Skeletal muscle tissue (tissue), 4 donors: ENCODE measurements around the gene RBM24. TPM values are rescaled to one million over a fixed set of nuclear protein-coding genes. Genes with fewer than 3 reads are reported as not detected.
A peak's percentile ranks its signal among the peaks of the same experiment; 100 is the strongest.
"Not testable (repeated sequence)": the region's sequence is repeated elsewhere in the genome, so short reads cannot be mapped to it uniquely, and the experiment has no call there.

Experiments
- H3K27ac ChIP-seq: one replicate; pipeline ENCODE4 v1.7.0; 2013; ENCODE audit warnings: mild to moderate bottlenecking, low read depth, low read length, inconsistent platforms
- H3K27me3 ChIP-seq, 3 donors: one replicate each; pipeline ENCODE4 v1.7.0; 2013; ENCODE audit warnings: low read length in 3 of 3; ENCODE audit not compliant: control insufficient read depth in 3 of 3, insufficient read depth in 3 of 3
- H3K36me3 ChIP-seq, 3 donors: one replicate each; pipeline ENCODE4 v1.7.0; 2013; ENCODE audit warnings: low read length in 3 of 3; ENCODE audit not compliant: control insufficient read depth in 3 of 3, insufficient read depth in 3 of 3
- H3K4me1 ChIP-seq, 3 donors: one replicate each; pipeline ENCODE4 v1.7.0; 2013; ENCODE audit warnings: low read length in 3 of 3, mild to moderate bottlenecking in 3 of 3; ENCODE audit not compliant: control insufficient read depth in 3 of 3, insufficient read depth in 3 of 3
- H3K4me3 ChIP-seq, 3 donors: one replicate each; pipeline ENCODE4 v1.7.0; 2013; ENCODE audit warnings: low read length in 3 of 3
- H3K9ac ChIP-seq, 3 donors: one replicate each; pipeline ENCODE4 v1.7.0; 2013; ENCODE audit warnings: low read length in 3 of 3, mild to moderate bottlenecking in 3 of 3, moderate library complexity in 2 of 3, low read depth in 1 of 3
- H3K9me3 ChIP-seq, 3 donors: one replicate each; pipeline ENCODE4 v1.7.0; 2013; ENCODE audit warnings: low read length in 3 of 3; ENCODE audit not compliant: control insufficient read depth in 3 of 3
- total RNA-seq: library from RNA; depleted of rRNA; stranded (reverse); fragments of >200 nt; gene quantifications from one replicate; pipeline ENCODE4 v1.2.3, GENCODE V29; 2014
- donor health status: Osteomylitis.

The RBM24 gene
- total RNA-seq, 1 donor from 2014 or later = 116 TPM

GRCh38 chr6:17299750-17300149, 18.6 kb downstream of the RBM24 start:
- peaks cover 0 to 3% (median 2%) of the 10 kb centered on the region in 3 donors for H3K4me1 ChIP-seq
- no peak overlapping the region for H3K9ac ChIP-seq
- H3K4me3 ChIP-seq = no peak overlapping the region
- peak overlapping the region; percentile 74 for H3K27ac ChIP-seq
- H3K9me3 ChIP-seq = no peaks in the 10 kb centered on the region
- no peaks in the 10 kb centered on the region for H3K36me3 ChIP-seq
- H3K27me3 ChIP-seq = no peaks in the 10 kb centered on the region

DNA sequence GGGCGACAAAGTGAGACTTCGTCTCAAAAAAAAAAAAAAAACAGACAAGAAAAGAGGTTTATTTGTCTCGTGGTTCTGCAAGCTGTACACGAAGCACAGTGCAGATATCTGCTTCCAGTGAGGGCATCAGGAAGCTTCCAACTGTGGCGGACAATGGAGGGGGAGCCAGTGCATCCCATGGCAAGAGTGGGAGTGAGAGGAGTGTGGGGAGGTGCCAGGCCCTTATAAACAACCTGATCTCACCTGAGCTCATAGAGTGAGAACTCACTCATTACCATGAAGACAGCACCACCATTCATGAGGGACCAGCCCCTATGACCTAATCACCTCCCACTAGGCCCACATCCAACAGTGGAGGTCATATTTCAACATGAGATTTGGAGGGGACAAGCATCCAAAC, 19.5 kb downstream of the RBM24 start:
- no peaks in the 10 kb centered on the region for H3K27me3 ChIP-seq
- H3K9ac ChIP-seq = no peak overlapping the region
- no peaks in the 10 kb centered on the region for H3K36me3 ChIP-seq
- H3K9me3 ChIP-seq = no peaks in the 10 kb centered on the region
- no peak overlapping the region for H3K4me3 ChIP-seq
- no peak overlapping the region for H3K27ac ChIP-seq
- H3K4me1 ChIP-seq = peaks cover 0 to 3% (median 2%) of the 10 kb centered on the region in 3 donors

DNA sequence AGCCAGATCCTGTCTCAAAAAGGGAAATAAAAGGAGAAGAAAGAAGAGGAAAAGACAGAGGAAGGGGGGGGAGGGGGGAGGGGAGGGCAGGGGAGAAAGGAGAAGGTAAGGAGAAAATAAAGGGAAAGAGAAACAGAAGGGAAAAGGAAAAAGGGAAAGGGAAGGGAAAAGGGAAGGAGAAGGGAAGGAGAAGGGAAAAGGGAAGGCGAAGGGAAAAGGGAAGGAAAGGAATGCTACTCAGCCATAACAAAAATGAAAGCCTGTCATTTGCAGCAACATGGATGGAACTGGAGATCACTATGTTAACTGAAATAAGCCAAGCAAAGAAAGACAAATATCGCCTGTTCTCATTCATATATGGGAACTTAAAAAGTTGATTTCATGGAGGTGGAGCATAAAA, 22.3 kb downstream of the RBM24 start:
- no peaks in the 10 kb centered on the region for H3K36me3 ChIP-seq
- no peaks in the 10 kb centered on the region for H3K4me1 ChIP-seq
- H3K27me3 ChIP-seq = no peaks in the 10 kb centered on the region
- H3K9ac ChIP-seq = no peak overlapping the region
- no peaks in the 10 kb centered on the region for H3K9me3 ChIP-seq
- no peak overlapping the region for H3K27ac ChIP-seq
- no peak overlapping the region for H3K4me3 ChIP-seq

DNA sequence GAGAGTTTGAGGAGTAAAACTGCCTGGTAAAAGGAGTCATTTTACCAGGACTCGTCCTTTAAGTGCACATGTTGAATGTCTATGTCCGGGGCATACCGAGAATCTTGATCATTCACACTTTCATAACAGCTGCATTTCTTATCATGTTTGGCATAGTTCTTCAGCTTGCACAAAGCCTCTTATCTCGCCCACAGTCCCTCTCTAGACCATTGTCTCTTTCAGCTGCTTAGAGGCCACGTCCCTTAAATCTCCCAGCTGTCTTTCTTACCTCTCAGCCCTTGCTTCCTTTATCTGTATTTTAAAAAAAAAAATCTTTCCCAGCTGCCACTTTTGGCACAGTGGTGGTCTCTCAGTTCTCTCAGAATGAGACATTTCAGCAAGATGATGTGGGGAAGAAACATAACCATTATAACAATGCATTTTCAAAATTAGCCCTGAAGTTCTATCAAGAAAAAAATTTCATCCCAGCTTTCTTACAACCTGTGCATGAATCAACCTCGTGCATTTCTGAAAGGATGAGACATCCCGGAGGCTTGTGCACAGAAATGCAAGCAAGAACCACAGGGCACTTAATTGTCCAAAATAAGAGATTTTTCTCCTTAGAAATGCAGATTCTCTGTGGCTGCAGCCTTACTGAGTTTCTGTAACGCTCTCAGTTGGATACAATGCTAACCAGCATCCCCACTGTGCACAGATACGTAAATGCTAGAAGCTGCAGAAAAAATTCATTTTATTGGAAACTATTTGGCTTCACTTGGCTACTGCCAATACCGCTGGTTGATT, 24.2 kb downstream of the RBM24 start:
- H3K27ac ChIP-seq = peak overlapping the region; percentile 5
- H3K4me3 ChIP-seq = no peak overlapping the region
- H3K9me3 ChIP-seq = no peaks in the 10 kb centered on the region
- H3K9ac ChIP-seq = no peak overlapping the region
- H3K27me3 ChIP-seq = no peaks in the 10 kb centered on the region
- H3K36me3 ChIP-seq = no peaks in the 10 kb centered on the region
- H3K4me1 ChIP-seq = no peaks in the 10 kb centered on the region

- peak overlapping the region; percentile 97 for H3K27ac ChIP-seq
- H3K9ac ChIP-seq = peak overlapping the region; percentile 73 to 89 (median 83)
- peaks cover 10% of the 10 kb centered on the region in 3 donors for H3K4me1 ChIP-seq
- H3K4me3 ChIP-seq = peak overlapping the region; percentile 54 to 71 (median 62)
- H3K27me3 ChIP-seq = no peaks in the 10 kb centered on the region
- H3K36me3 ChIP-seq = no peaks in the 10 kb centered on the region
- H3K9me3 ChIP-seq = no peaks in the 10 kb centered on the region
Measured at GRCh38 chr6:17311595-17312311, 30.6 kb downstream of the RBM24 start.

DNA sequence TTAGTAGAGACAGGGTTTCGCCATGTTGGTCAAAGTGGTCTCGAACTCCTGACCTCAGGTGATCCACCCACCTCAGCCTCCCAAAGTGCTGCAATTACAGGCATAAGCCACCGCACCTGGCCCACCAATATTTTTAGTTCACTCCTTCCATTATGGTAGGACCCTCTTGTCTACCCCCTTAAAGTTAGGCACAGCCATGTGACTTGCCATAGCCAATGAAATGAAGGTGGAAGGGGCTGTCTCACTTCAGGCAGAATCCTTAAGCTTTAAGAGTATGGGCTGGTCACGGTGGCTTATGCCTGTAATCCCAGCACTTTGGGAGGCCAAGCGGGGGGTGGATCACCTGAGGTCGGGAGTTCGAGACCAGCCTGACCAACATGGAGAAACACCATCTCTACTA, 32.1 kb downstream of the RBM24 start:
- not testable (repeated sequence) for H3K4me3 ChIP-seq, H3K36me3 ChIP-seq, H3K9ac ChIP-seq, H3K9me3 ChIP-seq, H3K27me3 ChIP-seq
- Histone ChIP-seq H3K4me1 (peaks cover 12 to 17% (median 13%) of the 10 kb centered on the region in 3 donors), H3K27ac (peak overlapping the region; percentile 97)

DNA sequence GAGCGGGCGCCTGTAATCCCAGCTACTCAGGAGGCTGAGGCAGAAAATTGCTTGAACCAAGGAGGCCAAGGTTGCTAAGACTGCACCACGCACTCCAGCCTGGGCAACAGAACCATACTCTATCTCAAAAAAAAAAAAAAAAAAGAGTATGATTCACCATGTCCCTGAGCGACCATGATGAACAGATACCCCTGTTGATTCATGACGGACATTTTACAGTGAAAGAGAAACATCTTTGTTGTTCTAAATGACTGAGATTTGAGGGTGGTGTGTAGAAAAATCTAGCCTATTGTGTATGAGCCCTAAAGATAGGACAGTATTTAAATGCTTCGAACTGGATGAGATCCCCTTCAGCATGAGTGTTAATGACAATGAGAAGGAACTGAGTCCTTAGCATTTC, 32.8 kb downstream of the RBM24 start:
- H3K4me3 ChIP-seq = no peak overlapping the region
- H3K27ac ChIP-seq = peak overlapping the region; percentile 97
- peaks cover 17 to 21% (median 18%) of the 10 kb centered on the region in 3 donors for H3K4me1 ChIP-seq
- H3K9ac ChIP-seq = no peak overlapping the region
- H3K36me3 ChIP-seq = no peaks in the 10 kb centered on the region
- no peaks in the 10 kb centered on the region for H3K27me3 ChIP-seq
- H3K9me3 ChIP-seq = no peaks in the 10 kb centered on the region

- Histone ChIP-seq H3K9me3 (no peaks in the 10 kb centered on the region), H3K4me1 (peaks cover 28 to 31% (median 28%) of the 10 kb centered on the region in 3 donors), H3K4me3 (no peak overlapping the region), H3K27me3 (no peaks in the 10 kb centered on the region), H3K36me3 (no peaks in the 10 kb centered on the region), H3K27ac (peak overlapping the region; percentile 46), H3K9ac (no peak overlapping the region)
Measured at GRCh38 chr6:17315262-17315661, 34.1 kb downstream of the RBM24 start.

DNA sequence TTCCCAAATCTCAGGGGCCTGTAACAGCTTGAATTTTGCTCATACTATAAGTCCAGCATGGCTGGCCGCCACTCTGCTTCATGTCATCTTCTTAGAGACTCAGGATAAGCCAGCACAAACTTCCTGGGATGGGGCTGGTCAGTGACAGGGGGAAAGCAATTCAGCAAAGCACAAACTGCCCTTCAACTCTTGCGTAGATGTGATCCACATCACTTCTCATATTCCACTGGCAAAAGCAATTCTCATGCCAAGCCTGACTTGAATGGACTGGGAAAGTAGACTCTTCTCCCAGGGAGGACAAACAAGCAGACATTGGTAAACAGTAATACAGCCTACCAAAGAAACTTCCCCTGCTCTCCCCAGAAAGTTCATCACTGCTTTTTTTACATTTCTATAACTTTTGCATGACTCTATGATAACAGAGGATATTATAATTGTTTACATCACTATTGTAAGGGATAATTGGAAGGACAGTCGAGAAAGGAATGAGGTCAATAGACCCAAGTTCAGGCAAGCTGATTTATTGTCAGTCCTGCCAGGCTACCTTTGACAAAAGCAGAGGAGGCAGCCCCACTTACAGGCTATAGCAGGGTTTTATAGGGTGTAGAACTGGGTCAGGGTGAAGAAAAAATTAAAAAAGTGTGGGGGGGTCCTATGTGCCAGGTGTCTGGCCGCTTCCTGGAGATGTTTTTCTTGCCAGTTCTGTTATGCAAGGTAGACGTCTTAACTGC, 37.4 kb downstream of the RBM24 start:
- H3K27me3 ChIP-seq = no peaks in the 10 kb centered on the region
- no peaks in the 10 kb centered on the region for H3K9me3 ChIP-seq
- no peaks in the 10 kb centered on the region for H3K36me3 ChIP-seq
- no peak overlapping the region for H3K4me3 ChIP-seq
- peaks cover 20 to 25% (median 21%) of the 10 kb centered on the region in 3 donors for H3K4me1 ChIP-seq
- peak overlapping the region; percentile 66 to 70 (median 68) for H3K9ac ChIP-seq
- peak overlapping the region; percentile 85 for H3K27ac ChIP-seq

GRCh38 chr6:17320266-17320665, 39.1 kb downstream of the RBM24 start:
- Histone ChIP-seq H3K4me1 (peaks cover 20 to 25% (median 21%) of the 10 kb centered on the region in 3 donors), H3K27ac (peak overlapping the region; percentile 85)
- H3K9ac ChIP-seq, H3K4me3 ChIP-seq, H3K9me3 ChIP-seq, H3K36me3 ChIP-seq, H3K27me3 ChIP-seq: not testable (repeated sequence)
